K562 (cell line): ENCODE results near the gene NRARP. TPM values are rescaled to one million over a fixed set of nuclear protein-coding genes. Genes with fewer than 3 reads are reported as not detected.

ENCODE experiments used
- CREM ChIP-seq: IDR thresholded peaks from 2 replicates; pipeline ENCODE4 v1.6.1; 2014; ENCODE audit warnings: antibody characterized with exemption, low read depth
- HDAC3 ChIP-seq: fragments of 450-650 bp; IDR thresholded peaks from 2 replicates; pipeline ENCODE4 v1.6.1; 2018; ENCODE audit warnings: borderline replicate concordance, mild to moderate bottlenecking, moderate library complexity; ENCODE audit not compliant: partially characterized antibody
- HMBOX1 ChIP-seq: sonication (generic); IDR thresholded peaks from 2 replicates; pipeline ENCODE4 v1.6.1; 2016
- MLX ChIP-seq, 2 experiments: fragments of 450-650 bp in 1 of 2; sonication (generic) in 1 of 2; formaldehyde crosslinking; conservative IDR thresholded peaks; 2 replicates each; pipeline versions ENCODE4 v1.4.0 to v1.8.1; 2020 to 2022; ENCODE audit warnings: mild to moderate bottlenecking in 1 of 2, missing genetic modification reagents in 1 of 2
- NR0B1 ChIP-seq: fragments of 450-650 bp; IDR thresholded peaks from one replicate; pipeline ENCODE4 v1.6.1; 2018; ENCODE audit warnings: mild to moderate bottlenecking, moderate library complexity; ENCODE audit not compliant: partially characterized antibody
- RBBP5 ChIP-seq: fragments of 200-600 bp; sonication (generic); IDR thresholded peaks from 2 replicates; pipeline ENCODE4 v1.6.1; 2012; ENCODE audit warnings: borderline replicate concordance, mild to moderate bottlenecking, low read length, control low read depth, inconsistent platforms; ENCODE audit not compliant: insufficient read depth, poor library complexity, severe bottlenecking
- SIRT6 ChIP-seq: IDR thresholded peaks from one replicate; pipeline ENCODE4 v1.6.1; 2012; ENCODE audit warnings: low read depth, mild to moderate bottlenecking, control low read depth, inconsistent platforms, low read length, moderate library complexity
- SMAD2 ChIP-seq: fragments of 150-350 bp; IDR thresholded peaks from 2 replicates; pipeline ENCODE4 v1.6.1; 2014; ENCODE audit warnings: low read depth, mild to moderate bottlenecking, low read length
- SMARCC2 ChIP-seq: fragments of 450-650 bp; IDR thresholded peaks from 2 replicates; pipeline ENCODE4 v1.6.1; 2017; ENCODE audit warnings: antibody characterized with exemption, moderate library complexity, mild to moderate bottlenecking, low read depth
- TFAP4 ChIP-seq: sonication (generic); formaldehyde crosslinking; IDR thresholded peaks from 2 replicates; pipeline ENCODE4 v1.8.0; 2022; ENCODE audit warnings: missing genetic modification reagents, mild to moderate bottlenecking, moderate library complexity, borderline replicate concordance
- YY1 ChIP-seq, 3 experiments: IDR thresholded peaks; 2 replicates each; pipeline ENCODE4 v1.6.1; 2011; ENCODE audit warnings: low read length in 2 of 3, mild to moderate bottlenecking in 2 of 3, moderate library complexity in 2 of 3, borderline replicate concordance in 1 of 3, control low read depth in 1 of 3, low read depth in 1 of 3; ENCODE audit not compliant: insufficient read depth in 3 of 3, insufficient replicate concordance in 2 of 3, control insufficient read depth in 1 of 3, insufficient read length in 1 of 3; ENCODE audit errors: extremely low read depth in 1 of 3
- ZBTB8A ChIP-seq: fragments of 450-650 bp; IDR thresholded peaks from 2 replicates; pipeline ENCODE4 v1.6.1; 2018; ENCODE audit warnings: mild to moderate bottlenecking, moderate library complexity; ENCODE audit not compliant: partially characterized antibody
- ZEB2 ChIP-seq: fragments of 450-650 bp; IDR thresholded peaks from 2 replicates; pipeline ENCODE4 v1.6.1; 2016
- polyA plus RNA-seq, 8 experiments: library from polyadenylated mRNA; depleted of rRNA in 4 of 8; stranded (reverse) in 5 of 8; unstranded in 3 of 8; fragments of >200 nt; fragmentation: Nextera tagmentation in 2 of 8; fragmentation: Illumina TruSeq in 1 of 8; extraction: Ambion mirVana in 2 of 8; extraction: Trizol in 1 of 8; gene quantifications; 2 replicates each; pipeline versions ENCODE4 v1.2.1 to v1.2.3, GENCODE V29; 2011 to 2014; ENCODE audit warnings: inconsistent platforms in 1 of 8, missing spikeins in 1 of 8
- total RNA-seq, 7 experiments: library from RNA; depleted of rRNA in 6 of 7; stranded (reverse); fragments of >200 nt in 6 of 7; fragmentation: Illumina TruSeq in 2 of 7; extraction: Trizol in 2 of 7; gene quantifications; 2 replicates each; pipeline versions ENCODE4 v1.2.1 to v1.2.3, GENCODE V29; 2011 to 2021; ENCODE audit warnings: low replicate concordance in 1 of 7
- TF ChIP-seq, protein P1 (sequence below): fragments of 250-450 bp; sonication (Bioruptor Pico); IDR thresholded peaks from 2 replicates; pipeline ENCODE4 v1.4.0; 2020
- TF ChIP-seq, protein P2 (sequence below), 2 experiments: IDR thresholded peaks; 2 replicates each; pipeline ENCODE4 v1.6.1; 2012; ENCODE audit warnings: improper control_type of control experiment in 2 of 2, low read depth in 2 of 2, low read length in 2 of 2, borderline replicate concordance in 1 of 2
- TF ChIP-seq, protein P3 (sequence below), 2 experiments: fragments of 450-650 bp; conservative IDR thresholded peaks; 2 replicates each; pipeline ENCODE4 v1.6.1; 2017; ENCODE audit warnings: mild to moderate bottlenecking in 2 of 2, moderate library complexity in 2 of 2

Gene NRARP
- total and polyA plus RNA-seq, 9 of the 15 experiments (the other 6 are each of a cell fraction or from before 2014, with no cell fraction given): 2.0 to 24.5 (median 7.2) TPM; not detected in 2

- TF ChIP-seq ZEB2 (no peak), YY1 (IDR thresholded peaks at IDR 0.05; ENCODE audit: borderline replicate concordance in 1 of 3, control insufficient read depth in 1 of 3, extremely low read depth in 1 of 3, insufficient read depth in 3 of 3, insufficient read length in 1 of 3, insufficient replicate concordance in 2 of 3, low read depth in 1 of 3, low read length in 2 of 3) (peak in 1 of 3 experiments; percentile 6), SMARCC2 (no peak), CREM (peak; percentile 56; the same call in 1 of the 2 replicates), TFAP4 (CRISPR knock-in tag) (peak; percentile 67; the same call in 1 of the 2 replicates), ZBTB8A (no peak), NR0B1 (no peak), HMBOX1 (no peak), SMAD2 (no peak), HDAC3 (no peak), SIRT6 (no peak), MLX (CRISPR knock-in tag; conservative IDR thresholded peaks at IDR 0.05) (no peak), RBBP5 (no peak)
- TF ChIP-seq, protein P1, sequence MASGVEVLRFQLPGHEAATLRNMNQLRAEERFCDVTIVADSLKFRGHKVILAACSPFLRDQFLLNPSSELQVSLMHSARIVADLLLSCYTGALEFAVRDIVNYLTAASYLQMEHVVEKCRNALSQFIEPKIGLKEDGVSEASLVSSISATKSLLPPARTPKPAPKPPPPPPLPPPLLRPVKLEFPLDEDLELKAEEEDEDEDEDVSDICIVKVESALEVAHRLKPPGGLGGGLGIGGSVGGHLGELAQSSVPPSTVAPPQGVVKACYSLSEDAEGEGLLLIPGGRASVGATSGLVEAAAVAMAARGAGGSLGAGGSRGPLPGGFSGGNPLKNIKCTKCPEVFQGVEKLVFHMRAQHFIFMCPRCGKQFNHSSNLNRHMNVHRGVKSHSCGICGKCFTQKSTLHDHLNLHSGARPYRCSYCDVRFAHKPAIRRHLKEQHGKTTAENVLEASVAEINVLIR (CRISPR knock-in tag): no peak
- TF ChIP-seq, protein P2, sequence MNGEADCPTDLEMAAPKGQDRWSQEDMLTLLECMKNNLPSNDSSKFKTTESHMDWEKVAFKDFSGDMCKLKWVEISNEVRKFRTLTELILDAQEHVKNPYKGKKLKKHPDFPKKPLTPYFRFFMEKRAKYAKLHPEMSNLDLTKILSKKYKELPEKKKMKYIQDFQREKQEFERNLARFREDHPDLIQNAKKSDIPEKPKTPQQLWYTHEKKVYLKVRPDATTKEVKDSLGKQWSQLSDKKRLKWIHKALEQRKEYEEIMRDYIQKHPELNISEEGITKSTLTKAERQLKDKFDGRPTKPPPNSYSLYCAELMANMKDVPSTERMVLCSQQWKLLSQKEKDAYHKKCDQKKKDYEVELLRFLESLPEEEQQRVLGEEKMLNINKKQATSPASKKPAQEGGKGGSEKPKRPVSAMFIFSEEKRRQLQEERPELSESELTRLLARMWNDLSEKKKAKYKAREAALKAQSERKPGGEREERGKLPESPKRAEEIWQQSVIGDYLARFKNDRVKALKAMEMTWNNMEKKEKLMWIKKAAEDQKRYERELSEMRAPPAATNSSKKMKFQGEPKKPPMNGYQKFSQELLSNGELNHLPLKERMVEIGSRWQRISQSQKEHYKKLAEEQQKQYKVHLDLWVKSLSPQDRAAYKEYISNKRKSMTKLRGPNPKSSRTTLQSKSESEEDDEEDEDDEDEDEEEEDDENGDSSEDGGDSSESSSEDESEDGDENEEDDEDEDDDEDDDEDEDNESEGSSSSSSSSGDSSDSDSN (IDR thresholded peaks at IDR 0.05; ENCODE audit: borderline replicate concordance in 1 of 2, low read depth in 2 of 2, low read length in 2 of 2): no peak
- TF ChIP-seq, protein P3, sequence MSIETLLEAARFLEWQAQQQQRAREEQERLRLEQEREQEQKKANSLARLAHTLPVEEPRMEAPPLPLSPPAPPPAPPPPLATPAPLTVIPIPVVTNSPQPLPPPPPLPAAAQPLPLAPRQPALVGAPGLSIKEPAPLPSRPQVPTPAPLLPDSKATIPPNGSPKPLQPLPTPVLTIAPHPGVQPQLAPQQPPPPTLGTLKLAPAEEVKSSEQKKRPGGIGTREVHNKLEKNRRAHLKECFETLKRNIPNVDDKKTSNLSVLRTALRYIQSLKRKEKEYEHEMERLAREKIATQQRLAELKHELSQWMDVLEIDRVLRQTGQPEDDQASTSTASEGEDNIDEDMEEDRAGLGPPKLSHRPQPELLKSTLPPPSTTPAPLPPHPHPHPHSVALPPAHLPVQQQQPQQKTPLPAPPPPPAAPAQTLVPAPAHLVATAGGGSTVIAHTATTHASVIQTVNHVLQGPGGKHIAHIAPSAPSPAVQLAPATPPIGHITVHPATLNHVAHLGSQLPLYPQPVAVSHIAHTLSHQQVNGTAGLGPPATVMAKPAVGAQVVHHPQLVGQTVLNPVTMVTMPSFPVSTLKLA (conservative IDR thresholded peaks at IDR 0.05): peak in 1 of 2 experiments; percentile 18; a peak in 1 of 4 replicates
Measured at GRCh38 chr9:137294091-137294680, 7.9 kb downstream of the NRARP start (continued).
